Measurements from ENCODE around the gene KIAA0040.

KIAA0040 gene

GRCh38 chr1:175222296-175222938 lies 29.8 kb upstream of the KIAA0040 start:
- H3K27ac ChIP-seq (ENCODE audit: extremely low read depth, low read depth, low read length) = no peak overlapping the region
- H3K4me3 ChIP-seq (ENCODE audit: low read depth, low read length) = no peak overlapping the region
- TF ChIP-seq CTCF (tag by site-specific recombination; IDR thresholded peaks at IDR 0.05) (no peak), ZNF18 (tag by site-specific recombination; IDR thresholded peaks at IDR 0.05) (no peak), ZSCAN4 (tag by site-specific recombination; IDR thresholded peaks at IDR 0.05) (no peak), KLF16 (tag by site-specific recombination; IDR thresholded peaks at IDR 0.05) (no peak), ZNF121 (tag by site-specific recombination; IDR thresholded peaks at IDR 0.05) (no peak), ATF2 (tag by site-specific recombination; IDR thresholded peaks at IDR 0.05; ENCODE audit: low read depth) (no peak), ZNF433 (tag by site-specific recombination; IDR thresholded peaks at IDR 0.05; ENCODE audit: low read depth) (no peak)
- H3K9me3 ChIP-seq (ENCODE audit: control insufficient read depth, insufficient read depth, low read depth, low read length) = no peaks in the 10 kb centered on the region
- CTCF ChIA-PET = interaction anchor here (2.4 to 4.5 kb wide), 2 partner anchors 67 to 70 kb away, joined by 10 to 29 read pairs; no protein-coding TSS in a partner anchor
- H3K36me3 ChIP-seq (ENCODE audit: control insufficient read depth in 2 of 2, insufficient read depth in 1 of 2, low read length in 2 of 2) = no peaks in the 10 kb centered on the region
- H3K4me1 ChIP-seq (ENCODE audit: control insufficient read depth, insufficient read depth, low read length) = peaks cover 19% of the 10 kb centered on the region
- POLR2A ChIA-PET = no interaction called here

GRCh38 chr1:175221557-175222175 lies 29.1 kb upstream of the KIAA0040 start:
- no peaks in the 10 kb centered on the region for H3K9me3 ChIP-seq (ENCODE audit: control insufficient read depth, insufficient read depth, low read depth, low read length)
- H3K27ac ChIP-seq (ENCODE audit: extremely low read depth, low read depth, low read length) = no peak overlapping the region
- CTCF ChIA-PET = interaction anchor here (0.7 to 4.5 kb wide), 4 partner anchors 66 to 93 kb away, joined by 3 to 29 read pairs (median 6); no protein-coding TSS in a partner anchor
- H3K4me1 ChIP-seq (ENCODE audit: control insufficient read depth, insufficient read depth, low read length) = peaks cover 19% of the 10 kb centered on the region
- TF ChIP-seq CTCF (tag by site-specific recombination; IDR thresholded peaks at IDR 0.05) (peak; percentile 17; the same call in 1 of the 2 replicates), REST (tag by site-specific recombination; IDR thresholded peaks at IDR 0.05) (no peak), EGR2 (tag by site-specific recombination; IDR thresholded peaks at IDR 0.05; ENCODE audit: low read depth) (peak; percentile 25; the same call in 1 of the 2 replicates), ZNF654 (tag by site-specific recombination; IDR thresholded peaks at IDR 0.05; ENCODE audit: low read depth) (no peak), ZNF707 (tag by site-specific recombination; IDR thresholded peaks at IDR 0.05) (no peak), ZNF184 (tag by site-specific recombination; IDR thresholded peaks at IDR 0.05) (no peak), HIC1 (tag by site-specific recombination; IDR thresholded peaks at IDR 0.05) (no peak)
- no peaks in the 10 kb centered on the region for H3K36me3 ChIP-seq (ENCODE audit: control insufficient read depth in 2 of 2, insufficient read depth in 1 of 2, low read length in 2 of 2)
- POLR2A ChIA-PET = no interaction called here
- no peak overlapping the region for H3K4me3 ChIP-seq (ENCODE audit: low read depth, low read length)
